Prostate gland (tissue), 2 donors: ENCODE data around the gene APPL2.

Experiments
- POLR2A ChIP-seq: fragments of 450-650 bp; IDR thresholded peaks from one replicate; pipeline ENCODE4 v1.6.1; 2016; ENCODE audit warnings: antibody characterized with exemption, mild to moderate bottlenecking
- POLR2AphosphoS5 ChIP-seq: sonication (generic); formaldehyde crosslinking; IDR thresholded peaks from one replicate; pipeline ENCODE4 v1.6.1; 2017; ENCODE audit warnings: antibody characterized with exemption
- TF ChIP-seq, protein P1 (sequence below), 4 experiments: fragments of 200-600 bp in 2 of 4; fragments of 450-650 bp in 2 of 4; sonication (generic) in 2 of 4; IDR thresholded peaks; 1 replicate in 3 of 4; 2 replicates in 1 of 4; pipeline ENCODE4 v1.5.1; 2016 to 2019; ENCODE audit warnings: antibody characterized with exemption in 4 of 4, mild to moderate bottlenecking in 2 of 4, moderate library complexity in 2 of 4

DNA sequence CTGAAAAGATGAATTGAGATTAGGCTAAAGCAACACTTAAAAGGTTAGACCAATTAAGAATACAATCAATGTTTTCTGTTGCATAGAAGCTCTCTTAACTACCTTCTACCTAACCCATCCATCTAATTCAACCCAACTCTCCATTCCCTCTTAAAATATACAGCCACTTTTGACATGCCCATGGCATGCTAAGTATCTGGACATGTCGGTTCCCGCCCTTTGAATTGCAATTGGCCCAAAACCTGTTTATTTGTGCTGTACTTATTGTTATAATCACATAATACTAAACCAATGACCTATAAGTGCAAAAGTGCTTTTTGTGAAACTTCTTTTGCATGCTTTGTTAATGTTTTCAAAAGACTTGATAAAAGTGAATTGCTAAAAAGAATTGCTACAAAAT, 37.6 kb upstream of the APPL2 start:
- TF ChIP-seq, protein P1, sequence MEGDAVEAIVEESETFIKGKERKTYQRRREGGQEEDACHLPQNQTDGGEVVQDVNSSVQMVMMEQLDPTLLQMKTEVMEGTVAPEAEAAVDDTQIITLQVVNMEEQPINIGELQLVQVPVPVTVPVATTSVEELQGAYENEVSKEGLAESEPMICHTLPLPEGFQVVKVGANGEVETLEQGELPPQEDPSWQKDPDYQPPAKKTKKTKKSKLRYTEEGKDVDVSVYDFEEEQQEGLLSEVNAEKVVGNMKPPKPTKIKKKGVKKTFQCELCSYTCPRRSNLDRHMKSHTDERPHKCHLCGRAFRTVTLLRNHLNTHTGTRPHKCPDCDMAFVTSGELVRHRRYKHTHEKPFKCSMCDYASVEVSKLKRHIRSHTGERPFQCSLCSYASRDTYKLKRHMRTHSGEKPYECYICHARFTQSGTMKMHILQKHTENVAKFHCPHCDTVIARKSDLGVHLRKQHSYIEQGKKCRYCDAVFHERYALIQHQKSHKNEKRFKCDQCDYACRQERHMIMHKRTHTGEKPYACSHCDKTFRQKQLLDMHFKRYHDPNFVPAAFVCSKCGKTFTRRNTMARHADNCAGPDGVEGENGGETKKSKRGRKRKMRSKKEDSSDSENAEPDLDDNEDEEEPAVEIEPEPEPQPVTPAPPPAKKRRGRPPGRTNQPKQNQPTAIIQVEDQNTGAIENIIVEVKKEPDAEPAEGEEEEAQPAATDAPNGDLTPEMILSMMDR (IDR thresholded peaks at IDR 0.05), result no peak
- TF ChIP-seq POLR2A (no peak), POLR2AphosphoS5 (no peak)
